ENCODE measurements around the gene FBRSL1. TPM values are rescaled to one million over a fixed set of nuclear protein-coding genes. Genes with fewer than 3 reads are reported as not detected.

FBRSL1 gene
- total RNA-seq, 1 experiment from 2014 or later, result 124 TPM

- DNase-seq (ENCODE audit: low read depth, low spot score) (no peak), ATAC-seq (no peak)
- Histone ChIP-seq H3K27me3 (ENCODE audit: insufficient read depth, low read length) (no peaks in the 10 kb centered on the region), H3K9ac (ENCODE audit: low read length) (no peak overlapping the region), H3K4me1 (ENCODE audit: control insufficient read depth in 1 of 2, insufficient read depth in 2 of 2, low read length in 2 of 2) (peaks cover 0 to 11% of the 10 kb centered on the region in 2 experiments; a peak in 1 of 4 replicates), H3K4me2 (ENCODE audit: low read length) (no peak overlapping the region), H2AFZ (ENCODE audit: low read depth, low read length, poor library complexity, severe bottlenecking) (no peak overlapping the region), H3K4me3 (replicated peaks in 1 of 2; ENCODE audit: low read depth in 1 of 2, low read length in 2 of 2) (no peak overlapping the region), H3K9me2 (ENCODE audit: insufficient read depth) (no peaks in the 10 kb centered on the region), H3K36me3 (ENCODE audit: control insufficient read depth in 1 of 2, insufficient read depth in 2 of 2, low read length in 2 of 2) (no peaks in the 10 kb centered on the region), H3K9me3 (ENCODE audit: control insufficient read depth in 1 of 2, insufficient read depth in 1 of 2, low read depth in 1 of 2, low read length in 2 of 2) (peaks cover 0 to 14% of the 10 kb centered on the region in 2 experiments; a peak in 1 of 4 replicates), H3K79me2 (ENCODE audit: insufficient read depth, low read length) (peaks cover 5% of the 10 kb centered on the region; the same call in 1 of the 2 replicates), H4K20me1 (ENCODE audit: insufficient read depth) (no peaks in the 10 kb centered on the region), H3K27ac (ENCODE audit: low read depth, low read length) (no peak overlapping the region)
- TF ChIP-seq ELF1 (IDR thresholded peaks at IDR 0.05; ENCODE audit: borderline replicate concordance, low read depth) (no peak), ZBTB33 (IDR thresholded peaks at IDR 0.05; ENCODE audit: extremely low read depth, insufficient replicate concordance, low read length) (no peak), ZFX (IDR thresholded peaks at IDR 0.05) (no peak), ZNF274 (IDR thresholded peaks at IDR 0.05; ENCODE audit: low read depth, low read length) (no peak), RAD21 (IDR thresholded peaks at IDR 0.05; ENCODE audit: low read depth) (no peak), POLR2AphosphoS5 (IDR thresholded peaks at IDR 0.05; ENCODE audit: low read depth, low read length) (no peak)
- BruUV-seq (replicated peaks), result no TSS peak
- ChIA-PET CTCF (interaction anchor here (2.4 kb wide), 1 partner anchor 107 kb away, joined by 20 read pairs; no protein-coding TSS in a partner anchor), RAD21 (ENCODE audit: low non-redundant PET in 1 of 2, low total read pairs in 2 of 2, uncharacterized antibody in 2 of 2, unreplicated experiment in 2 of 2) (no interaction called here), POLR2A (no interaction called here)
- intact Hi-C loops (cut with micrococcal nuclease), result loop anchor here (5.0 kb wide), 1 partner anchor 370 kb away; no protein-coding TSS in a partner anchor
Observed at GRCh38 chr12:132521712-132522292, 31.9 kb downstream of the FBRSL1 start.
